ENCODE data around the gene ICAM4.

DNA sequence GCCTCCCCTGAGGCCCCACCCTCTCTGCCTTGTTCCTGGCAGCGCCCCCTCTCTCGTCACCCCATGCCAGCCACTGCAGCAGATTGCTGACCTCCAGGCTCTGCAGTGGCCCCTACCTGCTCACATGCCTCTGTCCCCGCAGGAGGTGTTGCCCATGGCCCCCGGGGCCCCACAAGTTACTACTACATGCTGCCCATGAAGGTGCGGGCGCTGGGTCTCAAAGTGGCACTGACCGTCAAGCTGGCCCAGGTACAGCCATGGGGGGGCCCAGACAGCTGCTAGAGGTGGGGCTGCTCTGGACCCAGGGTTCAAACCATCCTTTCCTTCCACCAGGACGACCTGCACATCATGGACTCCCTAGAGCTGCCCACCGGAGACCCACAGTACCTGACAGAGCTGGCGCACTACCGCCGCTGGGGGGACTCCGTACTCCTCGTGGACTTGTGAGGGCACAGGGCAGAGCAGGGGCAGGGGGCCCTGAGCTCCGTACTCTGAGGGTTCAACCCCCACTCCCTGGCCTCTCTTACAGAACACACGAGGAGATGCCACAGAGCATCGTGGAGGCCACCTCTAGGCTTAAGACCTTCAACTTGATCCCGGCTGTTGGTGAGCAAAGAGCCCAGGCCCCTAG is 28.6 kb upstream of the ICAM4 start:
- TF ChIP-seq, protein P1, sequence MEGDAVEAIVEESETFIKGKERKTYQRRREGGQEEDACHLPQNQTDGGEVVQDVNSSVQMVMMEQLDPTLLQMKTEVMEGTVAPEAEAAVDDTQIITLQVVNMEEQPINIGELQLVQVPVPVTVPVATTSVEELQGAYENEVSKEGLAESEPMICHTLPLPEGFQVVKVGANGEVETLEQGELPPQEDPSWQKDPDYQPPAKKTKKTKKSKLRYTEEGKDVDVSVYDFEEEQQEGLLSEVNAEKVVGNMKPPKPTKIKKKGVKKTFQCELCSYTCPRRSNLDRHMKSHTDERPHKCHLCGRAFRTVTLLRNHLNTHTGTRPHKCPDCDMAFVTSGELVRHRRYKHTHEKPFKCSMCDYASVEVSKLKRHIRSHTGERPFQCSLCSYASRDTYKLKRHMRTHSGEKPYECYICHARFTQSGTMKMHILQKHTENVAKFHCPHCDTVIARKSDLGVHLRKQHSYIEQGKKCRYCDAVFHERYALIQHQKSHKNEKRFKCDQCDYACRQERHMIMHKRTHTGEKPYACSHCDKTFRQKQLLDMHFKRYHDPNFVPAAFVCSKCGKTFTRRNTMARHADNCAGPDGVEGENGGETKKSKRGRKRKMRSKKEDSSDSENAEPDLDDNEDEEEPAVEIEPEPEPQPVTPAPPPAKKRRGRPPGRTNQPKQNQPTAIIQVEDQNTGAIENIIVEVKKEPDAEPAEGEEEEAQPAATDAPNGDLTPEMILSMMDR (IDR thresholded peaks at IDR 0.05; ENCODE audit: borderline replicate concordance, extremely low read depth, low read length, poor library complexity, severe bottlenecking) = no peak
- TF ChIP-seq EZH2 (IDR thresholded peaks at IDR 0.05; ENCODE audit: borderline replicate concordance, low read depth, low read length, severe bottlenecking) = no peak

Measured in DND-41 (cell line).